Nephron progenitor cell (in vitro differentiated cells): ENCODE results near the gene TBCK.

Experiments
- DNase-seq: peaks from one replicate; pipeline ENCODE4 v3.0.0; 2021
- H3K27ac Mint-ChIP-seq: 2 replicates; pipeline ENCODE4 v1.8.0; 2021; ENCODE audit warnings: mild to moderate bottlenecking, moderate library complexity, mixed read lengths
- H3K27me3 Mint-ChIP-seq: 2 replicates; pipeline ENCODE4 v1.8.0; 2021; ENCODE audit warnings: mild to moderate bottlenecking, low read depth, mixed read lengths; ENCODE audit not compliant: poor library complexity
- H3K36me3 Mint-ChIP-seq: 2 replicates; pipeline ENCODE4 v1.8.0; 2021; ENCODE audit warnings: low read depth, mixed read lengths
- H3K4me1 Mint-ChIP-seq: 2 replicates; pipeline ENCODE4 v1.8.0; 2021; ENCODE audit warnings: mixed read lengths
- H3K4me3 Mint-ChIP-seq: 2 replicates; pipeline ENCODE4 v1.8.0; 2021; ENCODE audit warnings: mild to moderate bottlenecking, moderate library complexity, mixed read lengths
- H3K9me3 Mint-ChIP-seq: 2 replicates; pipeline ENCODE4 v1.8.0; 2021; ENCODE audit warnings: mild to moderate bottlenecking, moderate library complexity, mixed read lengths
- TF ChIP-seq, protein P1 (sequence below): fragments of 200-600 bp; sonication (generic); IDR thresholded peaks from 2 replicates; pipeline ENCODE4 v1.5.0; 2021; ENCODE audit warnings: antibody characterized with exemption

TBCK gene

DNA sequence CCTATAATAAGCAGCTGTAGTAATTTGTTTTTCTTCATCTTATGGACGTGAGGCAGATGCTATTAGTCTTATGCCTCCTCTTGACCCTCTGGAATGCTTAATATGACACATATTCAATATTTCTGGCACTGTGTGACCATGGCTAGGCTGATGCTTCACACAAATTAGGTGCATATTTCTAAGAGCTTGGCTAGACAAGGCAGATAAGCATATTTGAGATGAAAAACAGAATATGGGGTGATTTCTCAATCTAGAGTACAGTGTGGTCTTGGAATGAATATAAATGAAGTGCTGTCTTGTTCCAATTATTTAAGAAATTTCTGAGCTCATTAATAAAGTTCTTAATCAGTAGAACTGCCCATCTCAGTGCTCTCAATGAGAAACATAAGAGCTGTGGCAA, 264.5 kb downstream of the TBCK start:
- no peaks in the 10 kb centered on the region for H3K9me3 Mint-ChIP-seq
- peaks cover 5% of the 10 kb centered on the region for H3K27me3 Mint-ChIP-seq
- DNase-seq, result no peak
- TF ChIP-seq, protein P1, sequence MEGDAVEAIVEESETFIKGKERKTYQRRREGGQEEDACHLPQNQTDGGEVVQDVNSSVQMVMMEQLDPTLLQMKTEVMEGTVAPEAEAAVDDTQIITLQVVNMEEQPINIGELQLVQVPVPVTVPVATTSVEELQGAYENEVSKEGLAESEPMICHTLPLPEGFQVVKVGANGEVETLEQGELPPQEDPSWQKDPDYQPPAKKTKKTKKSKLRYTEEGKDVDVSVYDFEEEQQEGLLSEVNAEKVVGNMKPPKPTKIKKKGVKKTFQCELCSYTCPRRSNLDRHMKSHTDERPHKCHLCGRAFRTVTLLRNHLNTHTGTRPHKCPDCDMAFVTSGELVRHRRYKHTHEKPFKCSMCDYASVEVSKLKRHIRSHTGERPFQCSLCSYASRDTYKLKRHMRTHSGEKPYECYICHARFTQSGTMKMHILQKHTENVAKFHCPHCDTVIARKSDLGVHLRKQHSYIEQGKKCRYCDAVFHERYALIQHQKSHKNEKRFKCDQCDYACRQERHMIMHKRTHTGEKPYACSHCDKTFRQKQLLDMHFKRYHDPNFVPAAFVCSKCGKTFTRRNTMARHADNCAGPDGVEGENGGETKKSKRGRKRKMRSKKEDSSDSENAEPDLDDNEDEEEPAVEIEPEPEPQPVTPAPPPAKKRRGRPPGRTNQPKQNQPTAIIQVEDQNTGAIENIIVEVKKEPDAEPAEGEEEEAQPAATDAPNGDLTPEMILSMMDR, result no peak
- peaks cover 13% of the 10 kb centered on the region for H3K4me1 Mint-ChIP-seq
- H3K27ac Mint-ChIP-seq, result no peak overlapping the region
- peaks cover 9% of the 10 kb centered on the region for H3K36me3 Mint-ChIP-seq
- no peak overlapping the region for H3K4me3 Mint-ChIP-seq

DNA sequence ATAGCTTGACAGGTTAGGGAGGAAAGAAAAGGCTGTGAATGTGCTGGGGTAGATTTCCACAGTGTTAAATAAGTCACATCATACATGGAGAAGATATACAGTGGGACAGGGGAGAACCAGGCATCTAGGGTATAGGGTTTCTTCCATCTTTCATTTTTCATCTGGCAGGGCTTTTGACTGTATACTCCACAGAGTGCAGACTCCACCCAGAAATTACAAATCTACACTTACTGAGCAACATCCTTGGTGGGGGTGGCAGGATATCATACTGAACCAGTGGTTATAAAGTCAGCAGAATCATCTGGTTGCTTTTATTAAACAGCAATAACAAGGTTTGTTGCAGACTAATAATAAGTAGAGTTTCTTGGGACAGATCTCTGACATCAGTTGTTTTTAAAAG, 266.5 kb downstream of the TBCK start:
- TF ChIP-seq, protein P1, result no peak
- DNase-seq, result no peak
- Mint-ChIP-seq H3K4me1 (peaks cover 13% of the 10 kb centered on the region), H3K27me3 (peaks cover 5% of the 10 kb centered on the region), H3K9me3 (no peaks in the 10 kb centered on the region), H3K4me3 (no peak overlapping the region), H3K27ac (no peak overlapping the region), H3K36me3 (peaks cover 20% of the 10 kb centered on the region)

DNA sequence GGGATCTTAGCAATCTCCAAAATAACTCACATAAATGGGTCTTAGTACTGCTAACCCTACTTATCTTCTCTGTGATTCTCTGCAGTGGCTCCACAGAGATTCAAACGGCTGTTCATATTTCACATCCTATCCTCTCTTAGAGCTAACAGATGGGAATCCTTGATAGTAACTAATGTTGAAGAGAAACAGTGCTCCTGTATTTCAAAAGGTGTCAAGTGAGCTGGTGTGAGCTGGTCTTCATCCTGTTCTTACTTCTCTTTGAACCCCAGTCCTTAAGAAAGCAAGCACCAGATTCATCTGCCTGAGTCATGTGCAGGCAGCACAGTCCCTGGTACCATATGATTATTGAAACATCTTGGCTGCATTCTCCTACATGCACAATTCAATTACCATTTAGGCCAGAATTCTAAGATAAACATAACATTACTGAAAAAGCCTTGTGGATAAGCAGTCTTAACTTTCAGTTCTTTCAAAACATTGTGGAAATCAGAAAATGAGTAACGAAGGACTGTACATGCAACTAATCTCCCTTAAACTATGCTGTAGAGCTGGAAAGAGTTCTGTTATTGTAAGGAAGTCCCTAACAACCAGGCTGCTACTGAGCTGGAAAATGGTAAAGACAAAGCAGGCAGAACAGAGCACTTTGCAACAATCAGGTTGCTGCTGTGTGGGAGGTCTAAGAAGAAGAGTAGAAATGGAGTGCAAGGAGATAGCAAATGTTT, 267.6 kb downstream of the TBCK start:
- TF ChIP-seq, protein P1, result no peak
- H3K27ac Mint-ChIP-seq, result peak overlapping the region; percentile 4
- peaks cover 13% of the 10 kb centered on the region for H3K4me1 Mint-ChIP-seq

DNA sequence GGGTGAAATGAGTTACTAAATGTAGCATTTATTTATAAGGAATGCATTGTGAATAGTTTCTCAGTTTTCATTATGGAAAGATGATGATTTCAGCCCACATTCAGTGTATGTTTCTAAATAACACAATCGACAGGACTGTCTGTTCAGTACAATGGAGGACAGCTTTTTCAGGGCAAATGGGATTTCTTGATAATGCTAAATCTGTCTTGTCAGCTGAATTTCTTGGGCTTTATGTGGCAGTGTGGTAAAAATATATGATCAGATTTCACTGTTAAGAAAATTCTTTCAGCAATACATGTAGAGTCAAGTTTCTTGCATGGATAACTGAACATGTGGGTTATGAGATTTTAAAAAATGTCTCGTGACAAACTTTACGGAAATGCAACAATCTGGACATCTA, 269.9 kb downstream of the TBCK start:
- TF ChIP-seq, protein P1, result no peak
- Mint-ChIP-seq H3K4me3 (no peak overlapping the region), H3K36me3 (peaks cover 24% of the 10 kb centered on the region), H3K27me3 (peaks cover 5% of the 10 kb centered on the region), H3K9me3 (no peaks in the 10 kb centered on the region), H3K27ac (no peak overlapping the region), H3K4me1 (peaks cover 9% of the 10 kb centered on the region)
- no peak for DNase-seq

More for the DNA sequence above, 267.6 kb downstream of the TBCK start:
- H3K9me3 Mint-ChIP-seq, result no peaks in the 10 kb centered on the region
- DNase-seq, result no peak
- peaks cover 23% of the 10 kb centered on the region for H3K36me3 Mint-ChIP-seq
- no peak overlapping the region for H3K4me3 Mint-ChIP-seq
- peaks cover 5% of the 10 kb centered on the region for H3K27me3 Mint-ChIP-seq

DNA sequence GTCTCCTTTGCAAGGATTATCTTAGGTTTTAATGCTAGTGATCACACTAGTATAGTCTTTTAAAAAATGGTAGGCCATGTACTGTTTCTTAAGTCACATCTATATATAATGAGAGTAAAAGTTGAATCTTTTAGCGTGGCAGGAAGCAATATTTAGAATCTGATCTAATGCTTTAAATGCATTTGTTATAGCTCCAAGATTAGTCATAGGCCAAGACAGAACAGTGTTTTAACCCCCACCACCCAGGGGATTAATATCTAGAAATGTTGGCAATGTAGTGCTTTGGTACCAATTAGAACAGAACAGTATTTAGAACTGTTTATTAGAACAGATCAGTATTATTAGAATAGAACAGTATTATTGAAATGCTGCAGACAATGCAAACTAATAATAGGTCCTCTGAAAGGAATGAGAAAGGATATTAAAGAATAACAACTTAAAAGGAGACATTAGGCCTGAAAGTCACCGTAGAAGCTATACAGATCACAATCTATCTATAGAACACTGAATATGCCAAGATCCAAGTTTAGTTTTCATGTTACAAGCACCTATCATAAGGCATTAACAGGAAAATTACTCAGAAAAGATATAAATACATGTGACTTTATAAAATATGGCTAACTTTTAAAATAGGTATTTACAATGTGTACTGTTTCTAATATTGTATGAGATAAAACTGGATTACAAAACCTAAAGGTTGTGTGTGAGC, 274.6 kb downstream of the TBCK start:
- Mint-ChIP-seq H3K9me3 (no peaks in the 10 kb centered on the region), H3K36me3 (peaks cover 15% of the 10 kb centered on the region), H3K4me3 (no peak overlapping the region), H3K27me3 (no peaks in the 10 kb centered on the region), H3K27ac (no peak overlapping the region), H3K4me1 (peaks cover 30% of the 10 kb centered on the region)
- TF ChIP-seq, protein P1, result no peak
- no peak for DNase-seq
